Spleen (tissue), 11 donors: Measurements from ENCODE around the gene PAPPA. TPM values are rescaled to one million over a fixed set of nuclear protein-coding genes. Genes with fewer than 3 reads are reported as not detected.

Experiments
- DNase-seq: peaks from one replicate; pipeline ENCODE4 v3.0.0-alpha.2; 2020
- H3K27ac ChIP-seq, 8 donors: fragments of 200-600 bp; sonication (generic) in 7 of 8; 1 replicate in 4 of 8; 2 replicates in 4 of 8; pipeline versions ENCODE4 v1.5.0 to v1.8.0; 2016 to 2021; ENCODE audit warnings: inconsistent platforms in 4 of 8, mild to moderate bottlenecking in 4 of 8, moderate library complexity in 1 of 8
- H3K27me3 ChIP-seq, 7 donors: fragments of 200-600 bp; sonication (generic) in 6 of 7; replicated peaks in 1 of 7; 1 replicate in 4 of 7; 2 replicates in 3 of 7; pipeline versions ENCODE4 v1.5.0 to v1.8.0; 2016 to 2021; ENCODE audit warnings: inconsistent platforms in 3 of 7, mild to moderate bottlenecking in 1 of 7
- H3K36me3 ChIP-seq, 6 donors: fragments of 200-600 bp; sonication (generic) in 5 of 6; 1 replicate in 4 of 6; 2 replicates in 2 of 6; pipeline versions ENCODE4 v1.5.0 to v1.8.0; 2016 to 2021; ENCODE audit warnings: inconsistent platforms in 2 of 6
- H3K4me1 ChIP-seq, 6 donors: fragments of 200-600 bp; sonication (generic) in 5 of 6; 1 replicate in 3 of 6; 2 replicates in 3 of 6; pipeline versions ENCODE4 v1.5.0 to v1.8.0; 2016 to 2021; ENCODE audit warnings: inconsistent platforms in 3 of 6
- H3K4me3 ChIP-seq, 8 donors: fragments of 200-600 bp; sonication (generic) in 7 of 8; 1 replicate in 4 of 8; 2 replicates in 4 of 8; pipeline versions ENCODE4 v1.5.0 to v1.8.0; 2016 to 2021; ENCODE audit warnings: inconsistent platforms in 4 of 8, mild to moderate bottlenecking in 4 of 8, moderate library complexity in 2 of 8
- H3K9me3 ChIP-seq, 8 donors: fragments of 200-600 bp; sonication (generic) in 7 of 8; 1 replicate in 4 of 8; 2 replicates in 4 of 8; pipeline versions ENCODE4 v1.5.0 to v1.8.0; 2016 to 2021; ENCODE audit warnings: inconsistent platforms in 4 of 8
- CTCF ChIP-seq, 11 experiments: fragments of 200-600 bp in 7 of 11; fragments of 450-650 bp in 4 of 11; sonication (generic) in 4 of 11; IDR thresholded peaks in 8 of 11; conservative IDR thresholded peaks in 3 of 11; 1 replicate in 7 of 11; 2 replicates in 4 of 11; pipeline versions ENCODE4 v1.4.0 to v1.8.0; 2016 to 2021; ENCODE audit warnings: antibody characterized with exemption in 11 of 11, inconsistent platforms in 4 of 11, mild to moderate bottlenecking in 1 of 11
- POLR2A ChIP-seq, 3 donors: fragments of 450-650 bp; IDR thresholded peaks; one replicate each; pipeline ENCODE4 v1.5.1; 2017; ENCODE audit warnings: antibody characterized with exemption in 3 of 3, mild to moderate bottlenecking in 1 of 3
- POLR2AphosphoS5 ChIP-seq, 3 donors: sonication (generic); formaldehyde crosslinking; IDR thresholded peaks; one replicate each; pipeline ENCODE4 v1.5.1; 2017; ENCODE audit warnings: antibody characterized with exemption in 3 of 3
- WGBS, 5 donors: extraction: QIAGEN DNeasy Blood & Tissue Kit in 3 of 5; methylation state at CpG; one replicate each; pipeline versions ENCODE4 v1.1.5 to v1.1.7; 2013 to 2018; 5-methylcytosine and 5-hydroxymethylcytosine counted together
- intact Hi-C: fragments of 100-400 bp; cut with DNase I; formaldehyde crosslinking; loops from one replicate; pipeline ENCODE4 v1.15.0; 2023; ENCODE audit warnings: low total_unique reads
- polyA plus RNA-seq, 3 donors: library from polyadenylated mRNA; stranded (reverse); fragments of 200-250 nt; gene quantifications; one replicate each; pipeline ENCODE4 v1.2.1, GENCODE V29; 2013
- total RNA-seq, 7 donors: library from RNA; depleted of rRNA in 3 of 7; stranded (reverse); fragments of >200 nt in 3 of 7; fragmentation: NEBNext Ultra II Directional in 4 of 7; extraction: Animal tissue kit (Norgen Biotek cat#: 25700) in 4 of 7; gene quantifications; one replicate each; pipeline versions ENCODE4 v1.1.0 to v1.2.1, GENCODE V29; 2016 to 2021
- donor health status: healthy with polysubstance abuse.
- donor health status: DM: no; HTN: no; CAD: no; lungs with moderate emphysema.
- donor health status: DM: no; HTN: no; CAD: no.
- donor health status: Bipolar disorder and iron deficiency.
- donor health status: healthy.
- donor health status: DM: no; HTN: no; CAD: no.
- donor health status: DM: yes; HTN: yes; CAD: no.

The PAPPA gene
- total and polyA plus RNA-seq, 10 donors = 0.13 to 1.4 (median 0.45) TPM

- H3K27ac ChIP-seq = no peak overlapping the region
- H3K27me3 ChIP-seq = no peaks in the 10 kb centered on the region
- no peak for TF ChIP-seq CTCF (IDR thresholded peaks at IDR 0.05 in 8 of 11, conservative IDR thresholded peaks at IDR 0.05 in 3 of 11)
- no peak for TF ChIP-seq POLR2A (IDR thresholded peaks at IDR 0.05)
- TF ChIP-seq POLR2AphosphoS5 (IDR thresholded peaks at IDR 0.05) = no peak
- no peaks in the 10 kb centered on the region for H3K4me1 ChIP-seq
- DNase-seq = no peak
- no peaks in the 10 kb centered on the region for H3K9me3 ChIP-seq
- H3K36me3 ChIP-seq = no peaks in the 10 kb centered on the region
- WGBS, 5 donors = 80 to 88% (median 83%) methylated on average over 4 of the region's 4 CpGs
- no peak overlapping the region for H3K4me3 ChIP-seq
- intact Hi-C loops = no loop called here
Observed at GRCh38 chr9:116383936-116384335, 230.3 kb downstream of the PAPPA start.

- no peaks in the 10 kb centered on the region for H3K36me3 ChIP-seq
- no peak overlapping the region for H3K4me3 ChIP-seq
- WGBS, 5 donors = 40 to 53% (median 43%) methylated on average over 6 of the region's 6 CpGs
- TF ChIP-seq CTCF (IDR thresholded peaks at IDR 0.05 in 8 of 11, conservative IDR thresholded peaks at IDR 0.05 in 3 of 11) = no peak
- TF ChIP-seq POLR2AphosphoS5 (IDR thresholded peaks at IDR 0.05) = no peak
- TF ChIP-seq POLR2A (IDR thresholded peaks at IDR 0.05) = no peak
- no peak overlapping the region for H3K27ac ChIP-seq
- no peaks in the 10 kb centered on the region for H3K9me3 ChIP-seq
- no peaks in the 10 kb centered on the region for H3K4me1 ChIP-seq
- no peak for DNase-seq
- intact Hi-C loops = no loop called here
- H3K27me3 ChIP-seq = no peaks in the 10 kb centered on the region
Observed at GRCh38 chr9:116387934-116388698, 234.5 kb downstream of the PAPPA start.

GRCh38 chr9:116389541-116390302 is 236.1 kb downstream of the PAPPA start:
- intact Hi-C loops = no loop called here
- DNase-seq = no peak
- 68 to 90% (median 80%) methylated on average over 1 of the region's 1 CpG for WGBS, 5 donors
- Histone ChIP-seq H3K4me1 (no peaks in the 10 kb centered on the region), H3K4me3 (no peak overlapping the region), H3K27ac (no peak overlapping the region), H3K9me3 (no peaks in the 10 kb centered on the region), H3K36me3 (no peaks in the 10 kb centered on the region), H3K27me3 (no peaks in the 10 kb centered on the region)
- TF ChIP-seq POLR2A (IDR thresholded peaks at IDR 0.05) (no peak), CTCF (IDR thresholded peaks at IDR 0.05 in 8 of 11, conservative IDR thresholded peaks at IDR 0.05 in 3 of 11) (no peak), POLR2AphosphoS5 (IDR thresholded peaks at IDR 0.05) (no peak)
